Kidney (tissue), 14 donors: ENCODE data around the gene AATK. TPM values are rescaled to one million over a fixed set of nuclear protein-coding genes. Genes with fewer than 3 reads are reported as not detected.

Source experiments
- DNase-seq, 5 donors: peaks; one replicate each; pipeline ENCODE4 v3.0.0-alpha.2; 2013 to 2020
- FAIRE-seq: peaks from 2 replicates; lab custom pipeline; 2012; peaks lifted over from hg19 to GRCh38; lab: Jason Lieb, UNC
- H3K27ac ChIP-seq, 2 donors: one replicate each; pipeline ENCODE4 v1.7.0; 2013; ENCODE audit warnings: low read depth in 2 of 2, low read length in 2 of 2, inconsistent platforms in 1 of 2
- H3K27me3 ChIP-seq: one replicate; pipeline ENCODE4 v1.7.1; 2013; ENCODE audit warnings: low read length, inconsistent platforms; ENCODE audit not compliant: control insufficient read depth, insufficient read depth
- H3K36me3 ChIP-seq, 3 donors: one replicate each; pipeline versions ENCODE4 v1.7.0 to v1.7.1; 2013; ENCODE audit warnings: low read length in 3 of 3, control low read depth in 1 of 3, inconsistent platforms in 1 of 3; ENCODE audit not compliant: insufficient read depth in 3 of 3, control insufficient read depth in 2 of 3
- H3K4me1 ChIP-seq, 3 donors: one replicate each; pipeline versions ENCODE4 v1.7.0 to v1.7.1; 2013; ENCODE audit warnings: low read length in 3 of 3, inconsistent platforms in 1 of 3, low read depth in 1 of 3; ENCODE audit not compliant: control insufficient read depth in 2 of 3, insufficient read depth in 2 of 3
- H3K4me3 ChIP-seq, 3 donors: one replicate each; pipeline versions ENCODE4 v1.7.0 to v1.8.1; 2013; ENCODE audit warnings: low read length in 3 of 3, control low read depth in 1 of 3, inconsistent platforms in 1 of 3
- H3K9ac ChIP-seq, 3 donors: one replicate each; pipeline versions ENCODE4 v1.7.0 to v1.7.1; 2013; ENCODE audit warnings: low read length in 3 of 3, control low read depth in 1 of 3, inconsistent platforms in 1 of 3
- H3K9me3 ChIP-seq, 3 donors: one replicate each; pipeline versions ENCODE4 v1.7.0 to v1.7.1; 2013; ENCODE audit warnings: low read length in 3 of 3, control low read depth in 1 of 3, inconsistent platforms in 1 of 3; ENCODE audit not compliant: control insufficient read depth in 2 of 3, insufficient read depth in 1 of 3
- CTCF ChIP-seq: IDR thresholded peaks from 3 replicates; pipeline ENCODE4 v1.5.1; 2012; ENCODE audit warnings: mild to moderate bottlenecking, moderate library complexity, borderline replicate concordance; ENCODE audit not compliant: insufficient read depth; ENCODE audit errors: extremely low read depth
- intact Hi-C: fragments of 100-400 bp; cut with DNase I; formaldehyde crosslinking; loops from one replicate; pipeline ENCODE4 v1.11.1; 2022
- polyA plus RNA-seq: library from polyadenylated mRNA; stranded (reverse); fragments of 350-450 nt; fragmentation: Illumina TruSeq; extraction: RNeasy Lipid Tissue Mini Kit (QIAGEN cat#74804); gene quantifications from one replicate; pipeline ENCODE4 v1.2.3, GENCODE V29; 2014; ENCODE audit warnings: low read depth, low replicate concordance; ENCODE audit not compliant: insufficient read depth
- total RNA-seq: library from RNA; stranded (reverse); fragmentation: NEBNext Ultra II Directional; extraction: Animal tissue kit (Norgen Biotek cat#: 25700); gene quantifications from one replicate; pipeline ENCODE4 v1.2.1, GENCODE V29; 2021
- donor health status: control.
- donor health status: control.
- donor health status: control.
- donor health status: control.
- donor health status: control.
- donor health status: DM: yes; HTN: yes; CAD: no.
- donor health status: Normal renal cell carcinoma (clear cell type).

AATK gene
- total and polyA plus RNA-seq, 2 donors from 2014 or later: 0.65 to 4.2 TPM

GRCh38 chr17:81192386-81193050 is 26.5 kb upstream of the AATK start:
- FAIRE-seq: no peak
- intact Hi-C loops: no loop called here
- Histone ChIP-seq H3K9me3 (no peaks in the 10 kb centered on the region), H3K9ac (no peak overlapping the region), H3K4me3 (no peak overlapping the region), H3K4me1 (no peaks in the 10 kb centered on the region), H3K27ac (no peak overlapping the region), H3K27me3 (no peaks in the 10 kb centered on the region), H3K36me3 (no peaks in the 10 kb centered on the region)
- DNase-seq: no peak
- no peak for TF ChIP-seq CTCF

GRCh38 chr17:81191646-81192045 is 25.6 kb upstream of the AATK start:
- Histone ChIP-seq H3K9me3 (no peaks in the 10 kb centered on the region), H3K4me1 (no peaks in the 10 kb centered on the region), H3K27me3 (no peaks in the 10 kb centered on the region), H3K9ac (no peak overlapping the region), H3K27ac (no peak overlapping the region), H3K36me3 (no peaks in the 10 kb centered on the region), H3K4me3 (no peak overlapping the region)
- no peak for TF ChIP-seq CTCF
- intact Hi-C loops: no loop called here
- FAIRE-seq (no peak), DNase-seq (no peak)

- TF ChIP-seq CTCF: no peak
- intact Hi-C loops: no loop called here
- Histone ChIP-seq H3K4me3 (no peak overlapping the region), H3K4me1 (no peaks in the 10 kb centered on the region), H3K27me3 (no peaks in the 10 kb centered on the region), H3K9ac (no peak overlapping the region), H3K27ac (no peak overlapping the region), H3K9me3 (no peaks in the 10 kb centered on the region), H3K36me3 (no peaks in the 10 kb centered on the region)
- no peak for FAIRE-seq
- no peak for DNase-seq
Observed at GRCh38 chr17:81191116-81191515, 25.1 kb upstream of the AATK start.

- Histone ChIP-seq H3K36me3 (no peaks in the 10 kb centered on the region), H3K4me3 (no peak overlapping the region)
- no peak for FAIRE-seq
Observed at GRCh38 chr17:81190591-81190990, 24.6 kb upstream of the AATK start.

More at GRCh38 chr17:81190591-81190990, 24.6 kb upstream of the AATK start:
- no peak for TF ChIP-seq CTCF
- H3K27ac ChIP-seq: no peak overlapping the region
- no peak for DNase-seq
- H3K9ac ChIP-seq: no peak overlapping the region
- no peaks in the 10 kb centered on the region for H3K27me3 ChIP-seq
- intact Hi-C loops: no loop called here
- no peaks in the 10 kb centered on the region for H3K9me3 ChIP-seq
- no peaks in the 10 kb centered on the region for H3K4me1 ChIP-seq
